GM19324 (cell line): ENCODE results near the gene CHKA.

ENCODE experiments used
- ATAC-seq: cut with Tn5 transposase; IDR thresholded peaks from one replicate; pipeline ENCODE4 v1.9.1; 2021; ENCODE audit warnings: mild to moderate bottlenecking, moderate library complexity; ENCODE audit not compliant: unreplicated experiment, low FRiP score

The CHKA gene

GRCh38 chr11:68018730-68019190 is 102.4 kb downstream of the CHKA start:
- ATAC-seq: no peak

- ATAC-seq: no peak
Observed at GRCh38 chr11:68017980-68018729, 103.0 kb downstream of the CHKA start.

GRCh38 chr11:68016904-68017817 is 104.0 kb downstream of the CHKA start:
- ATAC-seq: no peak

- no peak for ATAC-seq
Observed at GRCh38 chr11:68016161-68016903, 104.9 kb downstream of the CHKA start.

GRCh38 chr11:68015467-68015866 is 105.7 kb downstream of the CHKA start:
- ATAC-seq: no peak

GRCh38 chr11:68014947-68015447 is 106.2 kb downstream of the CHKA start:
- no peak for ATAC-seq

GRCh38 chr11:68014157-68014946 is 106.8 kb downstream of the CHKA start:
- no peak for ATAC-seq

GRCh38 chr11:68013611-68014156 is 107.5 kb downstream of the CHKA start:
- no peak for ATAC-seq

GRCh38 chr11:68012843-68013610 is 108.2 kb downstream of the CHKA start:
- no peak for ATAC-seq

GRCh38 chr11:68012044-68012842 is 108.9 kb downstream of the CHKA start:
- no peak for ATAC-seq

GRCh38 chr11:68011051-68011943 is 109.9 kb downstream of the CHKA start:
- ATAC-seq: no peak

- no peak for ATAC-seq
Observed at GRCh38 chr11:68010090-68011041, 110.8 kb downstream of the CHKA start, which contains the start of gene ALDH3B1. Gene ALDH3B1 (plus strand): TSS chr11:68010327. CDS start chr11:68015298, 4,971 bp downstream.

GRCh38 chr11:68009391-68010089 is 111.6 kb downstream of the CHKA start:
- ATAC-seq: no peak

GRCh38 chr11:68008381-68009337 is 112.5 kb downstream of the CHKA start:
- no peak for ATAC-seq
